A549 (cell line): ENCODE results near the gene SCNN1B. TPM values are rescaled to one million over a fixed set of nuclear protein-coding genes. Genes with fewer than 3 reads are reported as not detected.

ENCODE experiments used
- ATAC-seq, 2 experiments: fragments of 200-7000 bp in 1 of 2; fragments of >200 bp in 1 of 2; cut with Nextera tagmentation in 1 of 2; cut with Tn5 transposase in 1 of 2; 3 replicates each; pipeline versions ENCODE4 v1.8.0 to v1.9.1; 2018 to 2020; ENCODE audit warnings: mild to moderate bottlenecking in 1 of 2, moderate library complexity in 1 of 2
- CTCF ChIA-PET: fragments of 300-600 bp; sonication (Branson Sonifier 250); formaldehyde crosslinking; extraction: SDS; loops from one replicate; lab custom pipeline; 2021; ENCODE audit warnings: antibody characterized with exemption, inconsistent platforms; lab: Yijun Ruan, JAX
- POLR2A ChIA-PET: fragments of 350-600 bp; formaldehyde crosslinking; extraction: SDS; loops from one replicate; lab custom pipeline; 2021; ENCODE audit warnings: antibody characterized with exemption, inconsistent platforms; lab: Yijun Ruan, JAX
- DNase-seq, 2 experiments: peaks; one replicate each; pipeline versions ENCODE4 v3.0.0 to v3.0.0-alpha.2; 2011 to 2016; ENCODE audit warnings: low read depth in 1 of 2, low spot score in 1 of 2
- FAIRE-seq: peaks from 2 replicates; lab custom pipeline; 2011; peaks lifted over from hg19 to GRCh38; lab: Jason Lieb, UNC
- H3K27ac ChIP-seq, 2 experiments: fragments of >200 bp; sonication (Bioruptor Twin); formaldehyde crosslinking; 3 replicates each; pipeline ENCODE4 v1.5.1; 2016 to 2017
- H3K4me1 ChIP-seq: fragments of >200 bp; sonication (Bioruptor Twin); formaldehyde crosslinking; 3 replicates; pipeline ENCODE4 v1.6.1; 2016
- H3K4me2 ChIP-seq: fragments of >200 bp; sonication (Bioruptor Twin); formaldehyde crosslinking; 3 replicates; pipeline ENCODE4 v1.6.1; 2016
- H3K4me3 ChIP-seq: fragments of >200 bp; sonication (Bioruptor Twin); formaldehyde crosslinking; 3 replicates; pipeline ENCODE4 v1.5.1; 2016
- H3K9me3 ChIP-seq: fragments of >200 bp; sonication (Bioruptor Twin); formaldehyde crosslinking; 3 replicates; pipeline ENCODE4 v1.6.1; 2016
- FOSL2 ChIP-seq, 2 experiments: fragments of 450-650 bp in 1 of 2; fragments of >200 bp in 1 of 2; sonication (Bioruptor Twin) in 1 of 2; formaldehyde crosslinking; IDR thresholded peaks; 2 replicates each; pipeline versions ENCODE4 v1.5.0 to v1.6.1; 2016 to 2020; ENCODE audit warnings: mild to moderate bottlenecking in 1 of 2, moderate library complexity in 1 of 2
- HEYL ChIP-seq: fragments of 250-450 bp; sonication (Bioruptor Pico); IDR thresholded peaks from 2 replicates; pipeline ENCODE4 v1.8.0; 2021; ENCODE audit warnings: mild to moderate bottlenecking, moderate library complexity
- RAD21 ChIP-seq, 2 experiments: fragments of >200 bp in 1 of 2; sonication (Bioruptor Twin) in 1 of 2; formaldehyde crosslinking in 1 of 2; IDR thresholded peaks in 1 of 2; conservative IDR thresholded peaks in 1 of 2; 2 replicates in 1 of 2; 3 replicates in 1 of 2; pipeline ENCODE4 v1.6.1; 2012 to 2018; ENCODE audit warnings: inconsistent platforms in 1 of 2
- WGBS: methylation state at CpG from one replicate; pipeline ENCODE4 v1.1.6; 2017; ENCODE audit errors: missing lambda C conversion rate; 5-methylcytosine and 5-hydroxymethylcytosine counted together
- polyA plus RNA-seq, 4 experiments: library from polyadenylated mRNA; depleted of rRNA in 3 of 4; stranded (reverse); fragments of >200 nt; fragmentation: RNase III in 1 of 4; extraction: RNeasy Plus Mini Kit Qiagen cat#74134 plus additional on column Dnase treatment in 1 of 4; gene quantifications; 2 replicates in 3 of 4; 3 replicates in 1 of 4; pipeline ENCODE4 v1.2.3, GENCODE V29; 2011 to 2017
- TF ChIP-seq, protein P1 (sequence below): IDR thresholded peaks from 2 replicates; pipeline ENCODE4 v1.6.1; 2012; ENCODE audit warnings: low read depth, borderline replicate concordance
- TF ChIP-seq, protein P2 (sequence below): IDR thresholded peaks from 2 replicates; pipeline ENCODE4 v1.6.1; 2012
- TF ChIP-seq, protein P3 (sequence below): IDR thresholded peaks from 2 replicates; pipeline ENCODE4 v1.6.1; 2012

SCNN1B gene
- polyA plus RNA-seq, 2 of the 4 experiments (the other 2 are of a cell fraction), result 0.25 TPM; not detected in 1

DNA sequence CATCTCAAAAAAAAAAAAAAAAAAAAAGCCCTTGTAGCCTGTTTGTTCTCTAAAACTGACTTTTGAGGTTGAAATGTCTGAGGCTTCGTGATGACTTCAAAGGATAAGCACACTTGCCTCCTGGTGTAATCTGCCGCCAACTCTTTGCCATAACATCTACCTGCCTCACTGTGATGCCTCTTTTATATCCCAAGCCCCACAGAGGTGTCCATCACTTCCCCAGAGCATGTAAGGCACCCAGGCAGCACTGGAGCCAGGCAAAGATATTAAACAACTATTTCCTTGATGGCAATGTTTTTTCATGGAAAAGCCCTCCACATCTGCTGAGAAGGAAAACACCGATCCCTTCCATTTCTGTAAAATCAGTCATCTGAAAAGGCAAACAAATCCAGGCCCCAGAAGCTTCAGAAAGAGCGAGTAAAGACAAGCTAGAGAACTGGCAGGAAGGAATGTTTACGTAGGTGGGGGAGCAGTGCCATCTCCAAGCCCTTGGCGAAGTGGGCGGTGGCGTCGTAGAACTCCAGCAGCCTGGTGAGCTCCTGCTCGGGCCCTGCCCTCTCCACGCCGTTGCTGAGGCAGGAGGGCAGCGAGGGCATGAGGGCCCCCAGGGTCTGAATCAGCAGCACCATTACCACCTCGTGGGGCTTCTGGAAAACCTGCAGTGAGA, 122.3 kb downstream of the SCNN1B start:
- Histone ChIP-seq H3K4me1 (peaks cover 29% of the 10 kb centered on the region), H3K4me3 (peak overlapping the region; percentile 22; the same call in 1 of the 3 replicates), H3K9me3 (no peaks in the 10 kb centered on the region), H3K4me2 (peak overlapping the region; percentile 86), H3K27ac (peak overlapping the region; percentile 84 to 93)
- WGBS, result 7% methylated on average over 14 of the region's 14 CpGs
- no peak for FAIRE-seq
- ChIA-PET CTCF (interaction anchor here (0.8 to 3.8 kb wide), 5 partner anchors 10 to 243 kb away, joined by 3 to 56 read pairs (median 6); partner anchors contain the start of gene SCNN1G), POLR2A (interaction anchor here (1.0 kb wide), 1 partner anchor 353 kb away, joined by 4 read pairs; no protein-coding TSS in a partner anchor)
- peak; percentile 86 to 91 for ATAC-seq
- peak; percentile 55 to 90 for DNase-seq
- TF ChIP-seq HEYL, result no peak
- TF ChIP-seq, protein P1, sequence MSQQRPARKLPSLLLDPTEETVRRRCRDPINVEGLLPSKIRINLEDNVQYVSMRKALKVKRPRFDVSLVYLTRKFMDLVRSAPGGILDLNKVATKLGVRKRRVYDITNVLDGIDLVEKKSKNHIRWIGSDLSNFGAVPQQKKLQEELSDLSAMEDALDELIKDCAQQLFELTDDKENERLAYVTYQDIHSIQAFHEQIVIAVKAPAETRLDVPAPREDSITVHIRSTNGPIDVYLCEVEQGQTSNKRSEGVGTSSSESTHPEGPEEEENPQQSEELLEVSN, result peak; percentile 52; the same call in 1 of the 2 replicates
- TF ChIP-seq, protein P2, sequence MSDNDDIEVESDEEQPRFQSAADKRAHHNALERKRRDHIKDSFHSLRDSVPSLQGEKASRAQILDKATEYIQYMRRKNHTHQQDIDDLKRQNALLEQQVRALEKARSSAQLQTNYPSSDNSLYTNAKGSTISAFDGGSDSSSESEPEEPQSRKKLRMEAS, result peak; percentile 70

DNA sequence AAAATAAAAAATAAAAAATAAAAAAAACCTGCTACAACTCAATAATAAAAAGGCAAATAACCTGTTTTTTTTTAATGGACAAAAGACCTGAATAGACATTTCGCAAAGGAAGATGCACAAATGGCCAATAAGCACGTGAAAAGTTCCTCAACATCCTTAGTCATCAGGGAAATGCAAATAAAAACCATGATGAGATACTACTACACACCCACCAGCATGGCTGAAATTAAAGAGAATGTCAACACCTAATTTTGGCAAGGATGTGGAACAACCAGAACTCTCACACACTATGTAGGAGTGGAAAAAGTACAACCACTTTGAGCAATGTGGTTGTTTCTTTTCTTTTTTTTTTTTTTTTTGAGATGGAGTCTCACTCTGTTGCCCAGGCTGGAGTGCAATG, 126.2 kb downstream of the SCNN1B start:
- CTCF ChIA-PET, result interaction anchor here (0.7 kb wide), 1 partner anchor 21 kb away, joined by 4 read pairs; no protein-coding TSS in a partner anchor
- no peak for TF ChIP-seq RAD21 (conservative IDR thresholded peaks at IDR 0.05 in 1 of 2, IDR thresholded peaks at IDR 0.05 in 1 of 2)
- TF ChIP-seq, protein P3, sequence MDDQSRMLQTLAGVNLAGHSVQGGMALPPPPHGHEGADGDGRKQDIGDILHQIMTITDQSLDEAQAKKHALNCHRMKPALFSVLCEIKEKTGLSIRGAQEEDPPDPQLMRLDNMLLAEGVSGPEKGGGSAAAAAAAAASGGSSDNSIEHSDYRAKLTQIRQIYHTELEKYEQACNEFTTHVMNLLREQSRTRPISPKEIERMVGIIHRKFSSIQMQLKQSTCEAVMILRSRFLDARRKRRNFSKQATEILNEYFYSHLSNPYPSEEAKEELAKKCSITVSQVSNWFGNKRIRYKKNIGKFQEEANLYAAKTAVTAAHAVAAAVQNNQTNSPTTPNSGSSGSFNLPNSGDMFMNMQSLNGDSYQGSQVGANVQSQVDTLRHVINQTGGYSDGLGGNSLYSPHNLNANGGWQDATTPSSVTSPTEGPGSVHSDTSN, result no peak
- no peak for TF ChIP-seq FOSL2 (IDR thresholded peaks at IDR 0.05)
- TF ChIP-seq FOSL2 (CRISPR knock-in tag; IDR thresholded peaks at IDR 0.05), result 0 out of 2 replicates have a peak, but pooled peaks have one; percentile 4
- WGBS, result 46% methylated on average over 2 of the region's 2 CpGs
- ATAC-seq (no peak), FAIRE-seq (no peak), DNase-seq (peak in 1 of 2 experiments; percentile 21)
- no peak overlapping the region for H3K4me3 ChIP-seq
- H3K4me1 ChIP-seq, result peaks cover 23% of the 10 kb centered on the region
- POLR2A ChIA-PET, result no interaction called here
- no peak overlapping the region for H3K4me2 ChIP-seq
- no peak overlapping the region; a peak in 1 of 6 replicates for H3K27ac ChIP-seq
- no peaks in the 10 kb centered on the region for H3K9me3 ChIP-seq

Other genes starting within 250 kb of the SCNN1B start
- 17.9 and 18.0 TPM in 2 replicates for gene USP31, start 152.8 kb upstream of the SCNN1B start, polyA plus RNA-seq (2011; rRNA removed)
- 8.3 to 10.0 TPM (median 9.8 TPM) in 3 replicates for gene USP31, start 152.8 kb upstream of the SCNN1B start, polyA plus RNA-seq (2017; fragmentation: RNase III; extraction: RNeasy Plus Mini Kit Qiagen cat#74134 plus additional on column Dnase treatment)
- gene SCNN1G, start 119.6 kb upstream of the SCNN1B start, polyA plus RNA-seq (2011; rRNA removed), result 0.05 and 0.20 TPM in 2 replicates
- gene SCNN1G, start 119.6 kb upstream of the SCNN1B start, polyA plus RNA-seq (2017; fragmentation: RNase III; extraction: RNeasy Plus Mini Kit Qiagen cat#74134 plus additional on column Dnase treatment), result 0.03 TPM in 2 of 3 replicates, not detected in the other
- 18.5 and 24.7 TPM in 2 replicates for gene COG7, start 150.9 kb downstream of the SCNN1B start, polyA plus RNA-seq (2011; rRNA removed)
- gene COG7, start 150.9 kb downstream of the SCNN1B start, polyA plus RNA-seq (2017; fragmentation: RNase III; extraction: RNeasy Plus Mini Kit Qiagen cat#74134 plus additional on column Dnase treatment), result 10.3 to 11.3 TPM (median 10.5 TPM) in 3 replicates
- gene GGA2, start 208.2 kb downstream of the SCNN1B start, polyA plus RNA-seq (2011; rRNA removed), result 56.9 and 57.9 TPM in 2 replicates
- 29.9 to 33.1 TPM (median 32.7 TPM) in 3 replicates for gene GGA2, start 208.2 kb downstream of the SCNN1B start, polyA plus RNA-seq (2017; fragmentation: RNase III; extraction: RNeasy Plus Mini Kit Qiagen cat#74134 plus additional on column Dnase treatment)